Measurements from ENCODE around the gene SAC3D1.

SAC3D1 gene

DNA sequence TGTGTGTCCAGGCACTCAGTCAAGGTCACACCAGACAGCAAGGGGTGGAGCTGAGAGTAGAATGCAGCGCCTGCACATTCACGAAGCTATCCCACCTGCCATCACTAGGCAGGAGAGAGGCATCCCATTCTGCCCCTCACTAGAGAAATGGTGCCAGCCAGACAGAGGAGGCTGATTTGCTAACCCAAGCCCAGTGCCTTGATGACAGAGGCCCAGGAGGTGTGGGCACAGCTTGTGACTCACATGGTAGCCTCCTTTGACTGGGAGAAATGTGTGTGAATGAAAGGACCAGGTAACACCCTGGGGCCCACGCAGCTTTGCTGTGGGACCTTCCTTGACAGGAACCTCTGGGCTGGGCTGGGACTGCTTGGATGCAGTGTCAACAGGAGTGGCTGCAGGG is 22.5 kb downstream of the SAC3D1 start:
- no peak for DNase-seq

DNA sequence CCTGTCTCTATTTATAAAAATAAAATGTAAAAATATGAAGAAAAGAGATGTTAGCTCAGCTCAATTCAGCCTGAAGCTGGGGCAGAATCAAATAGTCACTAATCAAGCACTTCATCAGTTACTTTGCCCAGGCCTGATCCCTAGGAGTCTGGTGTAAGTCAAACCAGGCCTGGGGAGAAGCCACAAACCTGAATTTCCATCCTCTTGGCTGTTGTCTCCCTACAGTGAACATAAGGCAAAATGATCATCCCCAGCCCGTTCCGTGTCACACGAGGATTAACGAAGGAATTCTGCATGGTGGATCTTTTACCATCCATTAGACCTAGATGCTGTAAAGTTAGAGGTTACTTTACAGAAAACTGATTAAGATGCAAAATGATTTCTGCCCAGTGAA is 23.8 kb downstream of the SAC3D1 start:
- DNase-seq = no peak

DNA sequence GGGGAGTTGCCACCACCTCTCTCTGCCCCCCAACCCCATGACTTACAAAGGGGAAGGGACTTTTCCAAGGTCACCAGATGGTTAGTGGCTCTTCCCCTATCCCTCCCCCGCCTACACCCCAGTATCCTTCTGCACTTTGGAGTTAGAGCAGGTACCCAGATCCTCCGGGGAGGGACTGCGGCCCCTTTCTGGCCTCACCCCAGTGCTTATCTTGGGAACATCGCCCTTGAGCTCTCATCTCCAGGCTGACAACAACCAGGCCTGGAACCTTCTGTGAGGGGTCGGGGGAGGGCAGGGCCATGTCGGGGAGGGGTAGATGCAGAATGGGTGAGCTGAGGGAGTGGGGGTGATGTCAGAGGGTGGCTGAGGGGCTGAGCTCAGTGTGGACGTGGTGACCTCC is 24.8 kb downstream of the SAC3D1 start:
- DNase-seq = no peak

DNA sequence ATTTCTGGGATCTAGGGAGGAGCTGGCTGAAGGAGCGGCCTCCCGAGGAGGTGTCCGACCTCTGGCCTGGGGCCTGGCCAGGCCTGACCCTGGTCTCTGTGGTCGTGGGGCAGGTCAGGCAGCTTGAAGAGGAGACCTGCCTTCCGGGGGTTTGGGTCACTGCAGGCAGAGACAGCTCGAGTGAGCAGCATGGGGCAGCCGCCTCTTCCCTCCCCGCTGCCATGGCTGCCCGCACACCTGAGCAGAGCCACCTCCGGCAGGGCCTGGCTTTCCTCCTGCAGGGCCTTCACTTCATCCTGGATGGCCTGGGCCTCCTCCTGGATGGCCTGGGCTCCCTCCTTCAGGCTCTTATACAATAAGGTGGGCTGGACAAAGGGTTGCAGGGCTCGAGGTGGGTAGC is 25.3 kb downstream of the SAC3D1 start:
- no peak for DNase-seq

DNA sequence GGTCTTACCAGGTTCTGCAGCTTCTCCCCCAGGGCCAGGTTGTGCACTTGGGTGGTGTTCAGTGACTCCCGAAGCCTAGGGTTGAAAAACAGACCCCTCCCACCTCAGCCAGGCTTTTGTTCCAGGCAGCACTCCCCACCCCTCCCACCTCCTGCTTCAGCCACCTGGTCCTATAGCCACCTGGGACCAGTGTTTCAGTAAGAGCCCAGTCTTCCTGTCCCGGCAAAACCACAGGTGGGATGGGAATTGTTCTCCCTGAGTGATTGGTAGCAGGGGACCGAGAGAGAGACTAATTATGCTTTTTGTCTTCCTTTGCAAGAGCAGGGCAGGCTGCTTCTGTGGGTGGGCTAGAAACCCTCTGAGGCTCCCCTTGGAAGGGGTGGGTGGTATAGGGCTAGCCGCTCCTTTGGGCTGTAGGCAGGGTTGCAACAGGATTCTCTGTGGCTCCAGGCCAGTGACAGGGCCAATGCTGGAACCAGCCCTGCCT is 25.8 kb downstream of the SAC3D1 start:
- DNase-seq = no peak

DNA sequence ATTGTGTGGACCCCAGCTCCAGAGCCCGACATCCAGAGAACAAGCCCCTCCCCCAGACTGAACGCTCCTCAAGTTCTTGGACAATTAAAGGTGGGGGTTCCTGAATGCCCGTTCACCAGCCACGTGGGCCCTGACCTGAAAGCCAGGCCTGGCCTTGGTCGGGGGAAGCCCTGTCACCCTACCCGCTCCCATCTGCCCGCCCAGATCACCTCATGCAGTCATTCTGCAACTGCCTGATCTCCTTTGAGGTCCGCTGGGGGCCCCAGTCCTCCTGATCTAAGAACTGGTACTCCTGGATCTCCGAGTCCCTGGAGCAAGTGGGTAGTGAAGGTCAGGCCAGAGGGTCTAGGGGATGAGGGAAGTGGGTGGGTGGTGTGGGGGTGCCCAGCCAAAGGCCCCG is 26.4 kb downstream of the SAC3D1 start:
- DNase-seq = no peak

DNA sequence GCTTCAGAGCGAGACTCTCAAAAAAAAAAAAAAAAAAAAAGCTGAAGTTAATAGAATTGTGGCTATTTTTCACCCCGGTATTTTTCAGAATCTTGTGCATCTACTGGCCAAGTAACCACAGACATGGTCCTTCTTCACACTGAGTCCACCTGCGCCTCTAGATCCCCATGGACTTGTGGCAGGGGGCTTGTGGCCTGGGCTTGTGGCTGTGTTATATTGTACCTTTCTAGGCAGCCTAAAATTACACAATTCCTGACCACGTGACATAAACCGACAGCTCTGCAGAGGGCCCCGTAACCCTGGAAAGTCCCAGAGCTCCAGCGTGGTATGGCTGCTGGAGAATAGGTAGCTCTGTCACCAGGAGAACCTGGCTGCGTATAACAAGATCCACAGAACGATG is 28.2 kb downstream of the SAC3D1 start:
- no peak for DNase-seq

DNA sequence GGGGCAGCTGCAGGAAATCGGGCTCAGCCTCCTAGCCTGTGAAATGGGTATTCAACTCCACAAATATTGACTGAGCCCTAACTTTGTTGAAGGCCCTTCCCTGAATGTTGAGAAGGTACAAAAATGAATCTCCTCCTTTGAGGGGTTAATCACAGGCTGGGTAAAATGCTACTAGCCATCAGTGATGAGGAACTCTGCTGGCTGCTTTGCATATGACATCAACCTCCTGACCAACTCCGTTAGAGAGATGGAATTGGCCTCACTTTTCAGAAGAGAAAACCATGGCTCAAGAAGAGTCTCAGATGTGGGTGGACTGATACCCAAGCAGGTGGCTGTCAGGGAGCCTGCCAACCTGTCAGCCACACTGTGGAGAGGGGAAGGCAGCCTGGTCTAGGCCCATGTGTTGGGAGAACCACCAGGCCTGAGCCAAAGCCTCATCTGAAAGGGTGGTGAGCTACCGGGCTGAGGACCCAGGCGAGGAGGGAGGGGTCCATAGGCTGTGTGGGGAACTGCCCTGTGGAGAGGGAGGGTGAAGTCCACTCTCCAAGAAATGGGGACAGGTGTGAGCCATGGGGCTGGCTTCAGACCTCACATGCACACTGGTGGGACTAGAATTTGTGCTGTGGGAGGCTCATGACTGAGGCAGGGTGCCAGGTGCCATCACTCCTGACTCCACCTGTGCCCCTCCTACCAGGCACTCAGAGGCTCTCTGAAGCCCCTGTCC is 31.1 kb downstream of the SAC3D1 start:
- no peak for DNase-seq

DNA sequence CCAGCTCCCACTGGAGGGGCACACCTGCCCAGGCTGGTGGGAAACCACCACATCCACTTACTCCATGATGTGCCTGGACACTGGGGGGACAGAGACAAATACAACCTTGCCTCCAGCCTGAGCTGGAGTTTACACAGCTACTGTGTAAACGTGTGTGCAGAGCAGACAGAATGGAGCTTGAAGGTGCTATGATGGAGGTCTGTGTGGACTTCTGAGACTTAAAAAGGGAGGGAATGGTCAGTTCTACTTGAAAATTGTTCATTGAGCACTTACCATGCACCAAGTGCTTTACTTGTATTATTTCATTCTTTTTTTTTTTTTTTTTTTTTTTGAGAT is 31.6 kb downstream of the SAC3D1 start:
- no peak for DNase-seq

DNA sequence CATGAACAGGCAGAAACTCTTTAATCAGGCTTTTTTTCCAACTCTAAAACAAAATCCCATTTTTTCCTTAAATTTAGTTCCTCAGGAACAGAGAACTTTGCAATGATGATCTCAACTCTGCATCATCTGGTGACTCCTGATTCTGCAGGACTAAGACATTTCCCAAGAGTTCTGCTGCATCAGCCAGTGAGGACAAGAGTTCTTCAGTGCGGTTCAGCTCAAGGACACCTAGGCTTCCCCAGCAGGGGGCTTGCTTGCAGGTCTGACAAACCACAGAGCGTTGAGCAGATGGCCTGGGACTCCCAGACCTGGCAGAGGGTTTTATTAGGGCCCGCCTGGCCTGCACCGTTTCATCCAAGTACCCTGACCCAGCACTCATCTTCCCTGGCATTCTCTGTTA is 36.4 kb downstream of the SAC3D1 start:
- DNase-seq = no peak

DNA sequence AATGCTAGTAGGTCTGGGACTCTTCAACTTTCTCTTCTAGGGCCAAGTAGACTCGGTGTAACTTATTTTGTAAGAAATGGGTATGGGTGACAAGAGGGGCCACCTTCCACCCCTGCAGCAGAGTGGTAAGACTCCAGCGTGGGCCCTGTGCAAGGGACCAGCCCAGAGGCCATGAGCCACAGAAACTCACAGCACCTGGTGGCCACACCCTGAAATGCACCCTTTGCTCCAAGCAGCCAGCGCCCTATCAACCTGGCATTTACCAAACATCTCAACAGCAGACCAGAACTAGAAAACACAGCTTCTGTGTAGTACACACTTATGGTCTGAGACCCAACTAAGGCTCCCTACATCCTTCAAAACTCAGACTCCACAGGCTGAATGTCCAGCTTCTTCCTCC is 37.1 kb downstream of the SAC3D1 start:
- DNase-seq = no peak

DNA sequence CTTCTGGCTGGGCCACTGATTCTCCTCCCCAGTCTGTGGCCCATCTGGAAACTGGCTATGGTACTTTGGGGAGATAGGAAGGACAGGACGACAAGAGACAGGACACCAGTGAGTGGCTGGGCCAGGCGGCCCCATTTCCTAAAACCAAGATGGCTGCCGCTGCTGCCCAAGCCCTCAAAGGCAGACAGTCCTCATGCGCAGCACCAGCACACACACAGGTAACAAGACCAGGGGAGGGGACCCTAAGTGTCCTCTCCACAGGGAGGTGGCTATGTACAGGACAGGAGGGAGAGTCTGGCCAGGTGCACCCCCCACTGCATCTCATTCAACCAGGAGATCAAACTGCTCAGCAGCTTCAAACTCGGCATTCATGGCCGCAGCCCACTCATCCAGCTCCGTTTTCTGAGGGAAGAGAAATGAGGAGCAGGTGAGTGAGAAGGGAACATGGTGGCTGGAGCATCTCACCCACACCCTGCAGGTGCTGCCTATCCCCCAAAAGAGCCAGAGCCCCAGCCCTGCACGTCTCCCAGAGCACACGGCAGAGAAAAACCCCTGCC is 37.9 kb downstream of the SAC3D1 start:
- no peak for DNase-seq

DNA sequence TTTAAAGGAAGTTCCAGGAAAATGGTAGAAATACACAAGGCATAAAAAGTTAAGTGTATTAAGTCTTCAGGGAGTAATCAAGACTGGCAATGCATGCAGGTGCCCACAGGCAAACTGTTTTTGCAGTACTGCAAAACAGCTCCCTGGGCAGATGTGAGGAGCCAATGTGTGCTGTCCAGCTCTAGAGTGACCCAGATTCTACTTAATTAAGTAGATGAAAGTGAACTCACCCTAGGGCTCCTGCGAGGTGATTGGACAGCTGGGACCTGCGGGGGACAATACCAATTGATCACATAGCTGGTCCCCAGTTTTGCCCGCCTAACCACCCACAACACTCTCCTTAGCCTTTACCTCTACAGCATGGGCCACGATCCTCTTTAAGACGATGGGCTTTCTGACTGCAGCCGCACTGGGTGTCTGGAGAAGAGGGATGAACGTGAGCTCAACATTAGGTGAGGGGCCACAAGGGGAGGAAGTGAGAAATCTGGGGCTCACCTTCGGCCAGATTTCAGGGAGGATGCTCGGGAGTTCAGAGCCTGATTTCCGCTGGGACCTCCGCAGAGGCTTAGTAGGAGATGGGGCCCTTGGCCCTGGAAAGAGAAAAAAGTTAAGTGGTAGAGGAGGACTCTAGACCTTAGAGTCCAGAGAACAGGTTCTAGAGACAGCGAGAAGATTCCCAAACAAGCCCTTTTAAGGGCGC is 42.3 kb downstream of the SAC3D1 start:
- DNase-seq = no peak

DNA sequence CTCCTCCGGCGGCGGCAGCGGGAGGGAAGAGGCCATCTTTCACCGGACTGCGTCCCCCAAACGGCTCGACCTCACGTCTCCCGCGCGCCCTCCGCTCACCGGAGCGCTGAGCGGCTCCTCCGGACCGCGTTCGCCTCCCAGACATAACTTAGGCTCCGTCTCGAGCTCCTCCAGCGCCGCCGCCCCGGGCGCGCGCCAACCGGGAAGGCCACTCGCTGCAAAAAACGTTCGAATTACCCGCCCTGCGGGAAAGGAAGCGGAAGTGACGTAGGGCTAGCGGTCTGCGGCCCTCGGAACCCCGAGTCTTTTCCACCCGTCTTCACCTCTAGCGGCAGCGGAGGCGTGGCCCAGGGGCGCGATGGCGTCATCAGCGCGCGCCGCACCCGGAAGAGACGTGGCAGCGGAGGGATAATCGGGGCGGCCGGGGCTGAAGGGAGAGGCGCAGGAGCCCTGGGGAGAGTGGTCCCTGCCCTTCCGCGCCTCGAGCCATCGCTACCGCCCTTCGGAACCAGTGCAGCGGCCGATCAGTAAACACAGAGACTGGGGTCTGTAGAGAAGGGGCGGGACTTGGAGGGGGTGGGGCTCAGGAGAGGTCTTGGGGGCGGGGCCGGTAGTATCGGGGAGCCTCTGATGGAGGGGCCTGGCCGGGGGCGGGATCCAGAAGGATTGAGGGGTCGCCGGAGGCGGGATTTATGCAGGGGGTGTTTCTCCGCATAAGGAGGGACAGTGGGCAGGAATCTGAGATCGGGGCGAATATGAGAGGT is 43.0 kb downstream of the SAC3D1 start, which contains the start of the genes CDCA5 and ZFPL1:
TSS of gene CDCA5 (minus strand) at position 207 of the 764 bp plus-strand sequence. CDS start at position 145, 62 bp downstream.
TSS of gene ZFPL1 (plus strand) at position 389 of the 764 bp plus-strand sequence. CDS start 477 bp downstream, outside the sequence.
- DNase-seq = peak; percentile 97

DNA sequence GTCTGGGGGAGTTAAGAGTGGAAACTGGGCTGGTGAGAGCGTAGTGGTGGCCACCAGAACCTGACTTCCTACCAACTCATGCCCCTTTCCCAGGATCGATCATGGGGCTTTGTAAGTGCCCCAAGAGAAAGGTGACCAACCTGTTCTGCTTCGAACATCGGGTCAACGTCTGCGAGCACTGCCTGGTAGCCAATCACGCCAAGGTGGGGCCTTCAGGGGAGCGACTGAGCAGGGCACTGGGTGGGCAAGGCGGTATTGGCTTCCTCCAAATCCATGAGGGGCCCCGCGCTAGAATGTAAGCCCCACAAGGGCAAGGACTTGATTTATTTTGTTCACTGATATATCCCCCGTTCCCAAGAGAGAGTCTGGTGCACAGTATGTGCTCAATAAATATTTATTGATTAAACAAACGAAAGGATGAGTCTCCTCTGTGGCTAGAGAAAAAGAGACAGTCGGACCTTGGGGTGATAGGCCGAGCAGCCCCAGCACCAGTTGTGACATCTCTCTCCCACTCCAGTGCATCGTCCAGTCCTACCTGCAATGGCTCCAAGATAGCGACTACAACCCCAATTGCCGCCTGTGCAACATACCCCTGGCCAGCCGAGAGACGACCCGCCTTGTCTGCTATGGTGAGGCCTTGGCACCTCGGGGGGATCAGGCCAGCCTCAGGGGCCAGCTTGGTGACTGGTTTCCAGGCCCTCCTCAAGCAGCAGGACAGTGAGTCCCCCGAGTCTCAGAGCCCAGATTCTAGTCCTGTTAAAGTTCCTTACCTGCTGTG is 43.8 kb downstream of the SAC3D1 start:
- DNase-seq = no peak

DNA sequence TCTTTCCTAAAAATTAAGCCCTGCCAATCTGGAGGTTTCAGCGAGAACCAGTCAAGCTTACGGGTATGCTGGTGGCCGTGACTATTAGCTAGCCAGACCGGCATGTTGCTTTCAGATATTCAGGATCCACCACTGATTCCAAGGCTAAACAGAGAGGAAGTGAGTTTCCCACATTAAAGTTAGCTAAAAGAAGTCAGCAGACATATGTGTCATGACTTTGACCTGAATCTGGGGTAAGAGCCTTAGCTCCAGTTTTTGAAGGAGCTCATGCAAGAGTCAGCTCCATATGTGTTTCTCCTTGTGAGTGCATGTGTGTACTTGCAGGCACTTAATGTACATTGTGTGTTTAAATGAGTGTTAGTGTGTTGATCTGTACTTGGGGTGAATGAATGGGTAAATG is 44.4 kb downstream of the SAC3D1 start:
- DNase-seq = no peak

DNA sequence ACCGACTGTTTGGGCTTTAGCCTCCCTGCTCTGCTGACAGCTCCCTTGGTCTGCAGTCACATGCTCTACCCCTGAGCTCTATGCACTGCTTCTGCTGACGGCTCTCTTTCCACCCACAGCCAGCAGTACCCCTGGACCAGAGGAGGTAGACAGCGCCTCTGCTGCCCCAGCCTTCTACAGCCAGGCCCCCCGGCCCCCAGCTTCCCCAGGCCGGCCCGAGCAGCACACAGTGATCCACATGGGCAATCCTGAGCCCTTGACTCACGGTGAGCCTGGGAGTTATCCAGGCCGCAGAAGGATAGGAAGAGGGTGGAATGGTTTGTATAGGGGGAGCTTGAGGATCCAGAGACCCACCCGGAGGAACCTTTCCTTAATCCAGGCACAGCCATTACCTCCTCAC is 45.8 kb downstream of the SAC3D1 start:
- DNase-seq = no peak

DNA sequence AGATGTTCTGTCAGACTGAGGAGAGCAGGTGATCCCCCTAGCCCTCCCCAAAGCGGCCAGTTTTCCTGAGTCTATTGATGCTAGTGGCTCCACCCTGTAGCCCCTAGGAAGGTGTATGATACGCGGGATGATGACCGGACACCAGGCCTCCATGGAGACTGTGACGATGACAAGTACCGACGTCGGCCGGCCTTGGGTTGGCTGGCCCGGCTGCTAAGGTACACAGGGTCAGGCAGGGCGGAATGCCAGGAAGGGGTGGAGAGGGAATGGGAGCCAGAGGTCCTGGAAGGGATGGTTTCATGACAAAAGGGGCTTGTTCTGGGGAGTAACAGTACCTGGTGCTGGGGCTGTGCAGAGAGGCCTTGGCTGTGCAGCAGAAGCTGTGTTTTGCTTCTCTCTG is 46.2 kb downstream of the SAC3D1 start:
- no peak for DNase-seq

DNA sequence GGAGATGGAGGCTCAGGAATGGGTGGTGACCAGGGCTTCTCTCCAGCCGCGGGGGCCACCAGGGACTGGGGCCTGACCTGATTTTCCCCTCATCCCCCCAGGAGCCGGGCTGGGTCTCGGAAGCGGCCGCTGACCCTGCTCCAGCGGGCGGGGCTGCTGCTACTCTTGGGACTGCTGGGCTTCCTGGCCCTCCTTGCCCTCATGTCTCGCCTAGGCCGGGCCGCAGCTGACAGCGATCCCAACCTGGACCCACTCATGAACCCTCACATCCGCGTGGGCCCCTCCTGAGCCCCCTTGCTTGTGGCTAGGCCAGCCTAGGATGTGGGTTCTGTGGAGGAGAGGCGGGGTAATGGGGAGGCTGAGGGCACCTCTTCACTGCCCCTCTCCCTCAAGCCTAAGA is 46.8 kb downstream of the SAC3D1 start:
- no peak for DNase-seq

DNA sequence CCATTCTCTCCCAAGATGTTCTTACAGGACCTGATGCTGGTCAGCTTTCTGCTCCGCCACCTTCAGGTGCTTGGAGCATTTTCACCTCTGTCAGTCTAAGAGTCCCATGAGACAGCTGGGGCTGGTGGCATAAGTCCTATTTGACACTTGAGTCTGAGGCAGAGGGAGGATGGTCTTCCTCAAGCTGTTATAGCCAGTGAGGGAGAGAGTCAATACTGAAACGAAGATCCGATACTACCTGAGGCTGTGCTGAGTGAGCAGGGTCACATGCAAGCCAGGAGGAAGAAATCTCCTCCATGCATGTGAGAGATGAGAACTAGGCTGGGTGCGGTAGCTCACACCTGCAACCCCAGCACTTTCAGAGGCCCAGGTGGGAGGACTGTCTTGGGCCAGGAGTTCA is 48.6 kb downstream of the SAC3D1 start:
- DNase-seq = no peak

DNA sequence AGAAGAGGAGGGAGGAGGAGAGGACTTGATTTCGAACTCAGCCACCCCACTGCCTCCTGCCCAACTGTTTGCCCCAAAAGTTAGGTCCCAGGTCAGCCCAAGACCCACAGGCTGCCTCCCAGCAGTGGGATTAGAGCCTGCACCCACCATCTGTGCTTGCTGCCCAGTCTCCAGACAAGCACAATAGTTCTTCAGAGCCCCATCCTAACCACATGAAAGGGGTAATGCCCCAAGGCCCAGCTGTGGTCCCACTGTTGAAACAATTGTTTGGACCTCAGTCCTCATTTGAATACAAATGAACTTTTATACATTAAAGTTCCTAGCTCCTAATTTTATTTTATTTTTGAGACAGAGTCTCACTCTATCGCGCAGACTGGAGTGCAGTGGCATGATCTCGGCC is 49.6 kb downstream of the SAC3D1 start:
- DNase-seq = no peak

All from femur (tissue), 1 donor.